Measurements from ENCODE around the gene PEX26.

GRCh38 chr22:18136563-18137320, 59.0 kb downstream of the PEX26 start:
- TF ChIP-seq EZH2 (IDR thresholded peaks at IDR 0.05; ENCODE audit: low read length, unreplicated experiment) (no peak), CTCF (conservative IDR thresholded peaks at IDR 0.05; ENCODE audit: low read depth, low read length) (no peak)

Measured in PC-3 (cell line).